GM19193 (cell line): ENCODE measurements around the gene NTN1.

Experiments
- POLR2A ChIP-seq: IDR thresholded peaks from 4 replicates; pipeline ENCODE4 v1.6.1; 2011; ENCODE audit not compliant: insufficient read depth, insufficient read length; ENCODE audit errors: extremely low read depth

The NTN1 gene

GRCh38 chr17:9170336-9170735, 149.0 kb downstream of the NTN1 start:
- no peak for TF ChIP-seq POLR2A

- no peak for TF ChIP-seq POLR2A
Measured at GRCh38 chr17:9170853-9171252, 149.5 kb downstream of the NTN1 start.

- no peak for TF ChIP-seq POLR2A
Measured at GRCh38 chr17:9173386-9173983, 152.2 kb downstream of the NTN1 start.

GRCh38 chr17:9174312-9174711, 153.0 kb downstream of the NTN1 start:
- no peak for TF ChIP-seq POLR2A

- TF ChIP-seq POLR2A: no peak
Measured at GRCh38 chr17:9174779-9175574, 153.7 kb downstream of the NTN1 start.

- TF ChIP-seq POLR2A: no peak
Measured at GRCh38 chr17:9175700-9176467, 154.6 kb downstream of the NTN1 start.

GRCh38 chr17:9177212-9177611, 155.9 kb downstream of the NTN1 start:
- TF ChIP-seq POLR2A: no peak

GRCh38 chr17:9178319-9178718, 157.0 kb downstream of the NTN1 start:
- no peak for TF ChIP-seq POLR2A

GRCh38 chr17:9179602-9180001, 158.3 kb downstream of the NTN1 start:
- TF ChIP-seq POLR2A: no peak

GRCh38 chr17:9181640-9182039, 160.3 kb downstream of the NTN1 start:
- TF ChIP-seq POLR2A: no peak

- TF ChIP-seq POLR2A: no peak
Measured at GRCh38 chr17:9183306-9183705, 162.0 kb downstream of the NTN1 start.

- no peak for TF ChIP-seq POLR2A
Measured at GRCh38 chr17:9185142-9185541, 163.8 kb downstream of the NTN1 start.

GRCh38 chr17:9185688-9186284, 164.5 kb downstream of the NTN1 start:
- TF ChIP-seq POLR2A: no peak

- no peak for TF ChIP-seq POLR2A
Measured at GRCh38 chr17:9187828-9188227, 166.5 kb downstream of the NTN1 start.

- no peak for TF ChIP-seq POLR2A
Measured at GRCh38 chr17:9188367-9188766, 167.1 kb downstream of the NTN1 start.

GRCh38 chr17:9189870-9190269, 168.6 kb downstream of the NTN1 start:
- TF ChIP-seq POLR2A: no peak

- no peak for TF ChIP-seq POLR2A
Measured at GRCh38 chr17:9192010-9192409, 170.7 kb downstream of the NTN1 start.
